Head of caudate nucleus (tissue), 42 donors: ENCODE data around the gene KBTBD4.

ENCODE experiments used
- DNase-seq, 42 donors: peaks; one replicate each; pipeline versions ENCODE4 v3.0.0 to v3.0.0-alpha.2; 2020 to 2021; ENCODE audit warnings: mixed read lengths in 7 of 42
- intact Hi-C: fragments of 100-400 bp; cut with DNase I; formaldehyde crosslinking; loops from one replicate; pipeline ENCODE4 v1.15.0; 2022

Gene KBTBD4

DNA sequence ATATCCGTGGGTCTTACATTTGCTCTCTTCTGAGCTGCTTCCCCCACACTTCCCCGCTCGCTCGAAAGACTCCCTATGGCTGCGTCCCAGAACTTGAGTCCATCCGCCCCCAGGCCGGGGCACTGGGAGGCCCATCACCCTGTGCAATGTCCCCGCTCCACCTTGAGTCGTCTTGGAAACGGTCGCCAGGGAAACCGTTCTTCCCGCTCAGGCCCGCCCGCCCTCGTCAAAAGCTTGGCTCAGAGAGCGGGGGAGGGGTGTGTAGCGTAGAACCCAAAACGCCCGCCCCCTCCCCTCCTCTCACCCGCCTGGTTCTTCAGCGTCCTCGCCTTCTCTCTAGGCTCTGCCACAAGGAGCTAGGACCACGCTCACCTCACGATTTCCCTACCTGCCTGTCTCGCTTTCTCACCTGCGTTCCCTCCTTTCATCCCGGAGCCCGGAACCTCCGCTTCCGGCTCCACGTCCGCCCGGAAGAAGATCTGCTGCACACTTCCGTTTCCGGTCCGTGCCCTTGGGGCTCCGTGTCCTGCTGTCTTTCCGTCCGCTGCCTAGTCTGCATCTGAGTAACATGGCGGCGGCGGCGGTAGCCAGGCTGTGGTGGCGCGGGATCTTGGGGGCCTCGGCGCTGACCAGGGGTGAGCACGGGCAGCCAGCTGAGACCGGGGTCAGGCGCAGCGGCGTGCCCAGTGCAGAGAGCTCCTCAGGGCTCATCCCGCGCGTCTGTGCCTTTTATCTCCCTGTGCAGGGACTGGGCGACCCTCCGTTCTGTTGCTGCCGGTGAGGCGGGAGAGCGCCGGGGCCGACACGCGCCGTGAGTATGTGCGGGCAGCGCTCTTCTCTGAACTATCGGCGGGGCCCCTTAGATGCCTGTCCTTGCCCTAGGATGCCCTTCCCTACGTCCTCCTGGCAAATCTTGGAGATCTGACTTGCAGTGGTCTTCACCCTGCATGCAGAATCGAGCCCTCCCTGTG is at the start of gene KBTBD4, which contains the start of gene NDUFS3:
TSS of gene KBTBD4 (minus strand) at position 447 of the 971 bp plus-strand sequence. CDS start at position 428, 19 bp downstream.
TSS of gene NDUFS3 (plus strand) at position 551 of the 971 bp plus-strand sequence. CDS start at position 569, 18 bp downstream.
- intact Hi-C loops, result loop anchor here (5.0 kb wide), 1 partner anchor 172 kb away; the partner anchor contains the start of gene SLC39A13
- DNase-seq, result peak; percentile 77 to 97 (median 93)

DNA sequence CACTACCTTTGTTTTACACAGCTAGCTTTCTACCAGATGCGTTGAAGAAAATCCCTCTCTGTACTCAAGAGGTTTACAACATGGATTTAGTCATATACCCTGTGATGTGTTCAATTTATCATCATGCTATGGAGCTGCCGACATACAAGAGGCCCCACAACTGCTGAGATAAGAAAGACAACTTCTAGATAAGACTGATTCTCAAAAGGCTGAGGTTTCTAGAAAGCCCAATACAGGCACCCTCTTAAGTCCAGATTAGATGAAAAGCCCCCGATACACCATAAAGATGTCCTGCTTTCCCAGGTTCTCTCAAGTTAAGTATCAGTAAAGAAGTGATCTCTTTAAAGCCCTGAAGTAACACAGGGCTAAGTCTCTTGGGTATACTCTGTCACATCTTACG is 49.3 kb upstream of the KBTBD4 start:
- intact Hi-C loops, result no loop called here
- no peak for DNase-seq

DNA sequence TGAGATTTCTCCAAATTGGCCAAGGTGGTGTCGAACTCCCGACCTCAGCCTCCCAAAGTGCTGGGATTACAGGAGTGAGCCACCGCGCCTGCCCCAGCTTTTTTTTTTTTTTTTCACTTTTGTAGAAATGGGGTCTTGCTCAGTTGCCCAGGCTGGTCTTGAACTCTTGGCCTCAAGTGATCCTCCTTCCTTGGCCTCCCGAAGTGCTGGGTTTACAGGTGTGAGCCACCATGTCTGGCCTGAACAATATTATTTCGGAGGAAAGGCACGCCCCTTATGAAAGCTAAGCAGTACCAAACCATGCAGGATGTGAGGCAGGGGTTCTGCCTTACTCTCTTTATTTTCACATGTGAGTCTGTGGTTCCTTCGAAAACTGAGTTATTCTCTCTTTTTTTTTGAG is 47.5 kb upstream of the KBTBD4 start:
- no peak for DNase-seq
- intact Hi-C loops, result no loop called here

DNA sequence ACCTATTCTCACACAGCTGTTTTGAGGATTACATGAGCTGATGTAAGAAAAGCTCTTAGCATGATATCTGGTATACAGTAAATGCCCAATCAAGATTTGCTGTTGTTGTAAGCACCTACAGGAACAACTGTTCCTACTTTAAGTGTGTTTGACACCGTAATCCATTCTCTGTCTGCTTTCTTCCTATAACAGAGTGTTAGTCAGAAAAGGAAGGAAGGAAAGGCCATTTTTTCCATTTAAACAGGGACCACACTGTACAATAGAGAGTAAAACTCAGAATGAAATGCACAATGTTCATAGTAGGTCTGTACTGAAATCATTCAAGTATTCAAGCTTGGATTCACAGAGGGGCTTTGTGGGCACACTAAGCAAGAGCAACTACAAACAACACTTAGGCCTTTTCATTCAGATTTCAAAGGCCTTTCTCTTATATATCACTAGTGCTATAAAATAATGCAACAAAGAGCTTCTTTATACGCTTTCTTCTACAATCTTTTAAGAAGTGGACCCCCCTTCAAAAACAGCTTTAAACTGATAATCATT is 42.1 kb upstream of the KBTBD4 start:
- DNase-seq, result no peak
- intact Hi-C loops, result no loop called here

DNA sequence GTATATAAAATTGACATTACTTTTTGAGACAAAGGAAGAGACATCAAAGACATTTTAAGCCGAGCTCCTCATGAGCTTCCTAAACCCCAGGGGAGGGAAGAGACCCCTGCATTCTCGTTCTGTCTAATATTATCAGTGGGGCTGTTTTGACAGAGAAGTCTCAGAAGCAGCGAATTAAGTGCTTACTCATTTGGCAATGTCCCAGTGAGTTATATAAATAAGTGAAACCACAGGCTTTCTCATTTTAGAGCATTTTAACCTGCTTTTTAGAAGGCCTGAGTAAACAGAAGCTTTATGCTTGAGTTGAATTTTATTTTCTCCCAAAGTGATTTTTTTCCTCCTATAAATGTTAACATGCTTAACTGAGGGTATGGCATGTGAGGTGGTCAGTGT is 38.6 kb upstream of the KBTBD4 start:
- DNase-seq, result peak in 1 of 42 donors; percentile 1
- intact Hi-C loops, result no loop called here

DNA sequence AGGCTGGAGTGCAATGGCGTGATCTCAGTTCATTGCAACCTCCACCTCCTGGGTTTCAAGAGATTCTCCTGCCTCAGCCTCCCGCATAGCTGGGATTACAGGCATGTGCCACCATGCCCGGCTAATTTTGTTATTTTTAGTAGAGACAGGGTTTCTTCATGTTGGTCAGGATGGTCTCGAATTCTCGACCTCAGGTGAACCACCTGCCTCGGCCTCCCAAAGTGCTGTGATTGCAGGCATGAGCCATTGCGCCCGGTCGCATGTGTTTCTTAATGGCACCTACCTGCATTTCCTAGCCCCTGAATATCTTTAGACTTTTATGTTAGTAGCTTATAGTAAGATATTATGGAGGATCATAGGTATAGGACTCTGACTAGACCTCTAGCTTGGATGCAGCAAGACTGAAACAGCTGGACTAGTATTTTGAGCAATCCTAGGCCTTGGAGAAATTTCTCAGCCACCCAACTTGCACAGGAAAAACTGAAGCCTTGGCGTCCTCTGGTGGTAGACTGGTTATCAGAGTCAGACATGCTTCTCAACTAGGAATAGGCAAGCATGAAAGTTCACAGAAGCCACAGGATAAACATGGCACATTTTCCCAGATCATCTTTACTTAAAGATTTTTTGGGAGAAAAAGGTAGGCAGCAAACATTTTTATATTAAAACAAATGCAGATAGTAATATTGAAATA is 38.1 kb upstream of the KBTBD4 start:
- DNase-seq, result peak in 36 of 42 donors; percentile 46 to 89 (median 73)
- intact Hi-C loops, result no loop called here

DNA sequence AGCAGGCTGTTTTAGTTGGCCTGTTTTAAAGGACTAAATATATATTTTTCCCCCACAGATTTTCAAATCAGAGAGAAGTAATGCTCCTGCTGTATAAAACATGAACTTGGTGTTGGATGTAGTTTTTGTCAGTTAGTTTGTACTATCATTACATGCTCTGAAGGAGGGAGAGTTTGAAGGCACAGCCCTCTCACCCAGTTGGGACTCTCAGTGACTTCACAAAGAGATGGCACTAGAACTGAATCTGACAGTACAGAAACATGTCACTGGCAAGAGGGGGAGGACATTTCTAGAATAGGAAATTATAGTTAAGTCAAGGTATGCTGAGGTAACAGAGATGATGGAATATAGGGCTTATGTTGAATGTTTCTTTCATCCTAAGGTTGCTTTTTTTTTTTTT is 36.5 kb upstream of the KBTBD4 start:
- DNase-seq, result peak in 19 of 42 donors; percentile 9 to 87 (median 61)
- intact Hi-C loops, result no loop called here

DNA sequence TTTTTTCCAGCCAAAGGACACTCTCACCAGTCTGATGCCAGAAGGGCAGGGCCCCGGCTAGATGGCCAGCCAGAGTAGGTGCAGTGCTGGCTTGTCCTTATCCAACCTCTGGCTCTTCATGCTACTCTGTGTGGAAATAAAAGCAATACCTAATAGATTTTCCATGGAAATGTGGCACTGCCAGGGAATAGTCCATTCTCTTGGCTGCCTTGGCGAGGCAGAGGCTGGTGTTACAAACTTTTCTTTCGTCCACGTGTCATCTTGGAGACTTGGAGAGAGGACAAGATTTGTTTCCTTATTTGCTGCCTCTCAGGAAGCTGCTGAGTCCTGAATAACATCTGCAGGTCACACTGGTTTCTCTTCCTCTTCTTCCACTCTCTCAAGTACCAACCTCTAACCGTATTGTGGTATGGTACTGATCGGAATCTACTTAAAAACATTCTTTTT is 32.6 kb upstream of the KBTBD4 start:
- peak in 5 of 42 donors; percentile 17 to 51 (median 48) for DNase-seq
- intact Hi-C loops, result no loop called here

DNA sequence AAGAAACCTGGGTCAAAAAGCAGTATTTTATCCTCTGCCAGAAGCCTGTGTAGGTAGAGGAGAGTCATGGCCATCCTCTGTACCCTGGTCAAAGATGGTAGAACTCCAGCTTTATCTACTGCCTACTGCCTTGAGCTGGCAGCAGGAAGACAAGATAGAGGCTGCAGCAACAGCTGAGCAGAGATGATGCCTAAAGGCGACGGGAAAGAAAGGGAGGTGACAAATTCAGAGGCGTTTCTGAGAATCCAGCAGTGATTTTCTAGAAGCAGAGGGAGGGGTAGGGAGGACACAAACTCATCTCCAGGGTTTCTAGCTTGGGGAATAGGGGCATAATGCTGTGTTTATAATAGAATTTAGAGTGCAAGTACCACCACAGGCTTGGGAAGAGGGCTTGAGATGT is 30.9 kb upstream of the KBTBD4 start:
- intact Hi-C loops, result no loop called here
- peak in 12 of 42 donors; percentile 11 to 79 (median 53) for DNase-seq

DNA sequence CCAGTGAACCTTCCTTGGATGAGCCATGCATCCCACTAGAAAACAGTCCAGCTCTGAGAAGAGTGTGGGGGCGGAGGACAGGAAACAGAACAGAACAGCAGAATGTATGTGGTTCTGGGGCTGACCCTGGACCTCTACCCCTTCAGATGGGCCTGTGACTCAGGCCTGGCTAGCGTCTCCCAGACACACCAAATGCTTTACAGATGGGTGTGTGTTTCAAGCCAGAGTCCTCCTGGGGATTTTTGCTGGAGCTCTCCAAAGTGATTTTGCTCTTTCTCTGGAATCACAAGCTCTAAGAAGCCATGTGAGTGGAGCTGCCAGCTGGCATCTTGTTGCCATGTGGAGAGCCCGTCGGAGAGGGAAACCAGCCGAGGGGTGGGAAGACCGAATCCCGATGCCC is 28.6 kb upstream of the KBTBD4 start:
- intact Hi-C loops, result no loop called here
- peak in 6 of 42 donors; percentile 16 to 41 (median 30) for DNase-seq

DNA sequence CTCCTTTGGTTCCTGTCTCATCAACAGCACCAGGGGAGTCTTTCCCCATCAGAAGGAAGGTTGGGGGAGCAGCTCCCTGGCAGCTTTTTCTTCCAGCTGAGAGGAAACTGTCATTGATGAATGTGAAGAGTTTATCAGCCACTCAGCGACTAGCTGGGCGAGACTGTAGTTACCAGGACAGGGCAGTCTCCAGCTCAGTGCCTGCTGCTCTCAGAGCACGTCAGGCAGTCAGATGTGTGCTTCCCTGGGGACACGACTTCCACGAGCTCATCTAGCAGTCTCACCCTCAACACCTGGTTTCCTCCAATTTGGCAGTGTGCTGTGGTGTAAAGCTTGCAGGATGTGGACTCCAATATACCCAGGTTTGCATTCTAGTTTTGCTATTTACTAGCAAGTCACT is 28.0 kb upstream of the KBTBD4 start:
- peak in 6 of 42 donors; percentile 6 to 39 (median 25) for DNase-seq
- intact Hi-C loops, result no loop called here

DNA sequence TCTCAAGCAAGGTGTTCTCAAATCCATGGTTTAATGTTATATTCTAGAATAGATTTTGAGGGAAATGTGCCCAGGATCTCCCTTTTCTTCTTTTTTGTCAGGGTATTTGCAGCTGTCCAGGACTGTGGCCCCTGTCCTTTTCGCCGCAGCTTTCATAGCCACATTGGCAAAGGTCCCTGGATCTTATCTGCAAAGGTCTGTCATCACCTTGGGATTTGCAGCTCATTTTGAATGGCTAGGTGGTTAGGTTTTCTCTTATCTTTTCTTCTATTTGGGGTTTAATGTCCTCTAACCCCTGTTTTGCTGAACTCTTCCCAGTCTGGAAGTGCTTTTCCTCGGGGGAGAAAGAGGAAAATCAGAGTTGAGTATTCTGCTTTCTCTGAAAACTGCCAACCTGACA is 27.2 kb upstream of the KBTBD4 start:
- intact Hi-C loops, result no loop called here
- peak in 4 of 42 donors; percentile 2 to 16 (median 14) for DNase-seq

DNA sequence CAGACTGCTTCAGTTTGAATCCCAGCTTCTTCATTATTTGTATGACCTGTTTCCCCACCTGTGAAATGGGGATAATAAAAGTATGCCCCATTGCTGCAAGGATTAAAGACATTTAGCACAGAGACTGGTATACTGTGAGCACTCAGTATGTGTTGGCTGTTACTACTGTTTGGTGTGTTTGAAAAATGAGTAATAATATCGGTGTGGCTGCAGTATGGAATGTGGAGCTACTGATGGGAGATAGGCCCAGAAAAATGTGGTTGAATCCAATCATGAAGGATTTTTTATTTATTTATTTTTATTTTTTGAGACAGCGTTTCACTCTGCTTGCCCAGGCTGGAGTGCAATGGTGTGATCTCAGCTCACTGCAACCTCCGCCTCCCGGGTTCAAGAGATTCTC is 24.5 kb upstream of the KBTBD4 start:
- intact Hi-C loops, result no loop called here

DNA sequence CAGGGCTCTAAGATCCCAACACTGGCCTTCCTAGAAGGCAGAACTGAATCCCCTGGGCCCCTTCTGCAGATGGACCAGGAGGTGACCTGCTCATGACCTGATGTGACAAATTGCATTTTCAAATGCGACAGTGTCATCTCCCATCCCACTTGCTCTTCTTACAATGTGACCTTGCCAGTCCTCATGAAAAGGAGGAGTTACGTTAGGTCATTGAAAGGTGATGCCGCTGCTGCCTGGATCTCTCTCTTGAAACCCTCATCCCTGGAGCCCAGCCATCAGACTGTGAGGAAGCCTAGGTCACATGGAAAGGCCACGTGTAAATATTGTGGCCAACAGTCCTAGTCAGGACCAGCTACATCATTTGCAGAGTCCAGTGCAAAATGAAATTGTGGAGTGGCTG is 21.1 kb upstream of the KBTBD4 start:
- DNase-seq, result peak in 3 of 42 donors; percentile 36 to 55 (median 53)
- intact Hi-C loops, result no loop called here

More for the DNA sequence above, 24.5 kb upstream of the KBTBD4 start:
- no peak for DNase-seq

DNA sequence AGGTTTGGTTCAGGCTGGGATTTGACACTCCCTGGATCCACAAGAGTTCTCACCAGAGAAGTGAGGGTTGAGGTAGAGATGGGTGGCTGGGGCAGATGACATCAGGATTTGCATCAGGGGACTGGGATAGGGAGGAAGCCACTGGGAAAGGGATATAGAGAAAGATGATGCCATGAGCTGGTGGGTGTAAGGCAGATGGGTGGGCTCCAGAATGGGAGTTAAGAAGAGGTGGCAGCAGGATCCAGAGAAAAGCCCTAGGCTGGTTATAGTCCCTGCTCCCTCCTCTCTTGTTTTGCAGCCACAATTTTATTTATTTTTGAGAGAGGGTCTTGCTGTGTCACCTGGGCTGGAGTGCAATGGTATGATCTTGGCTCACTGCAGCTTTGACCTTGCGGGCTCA is 17.2 kb upstream of the KBTBD4 start:
- intact Hi-C loops, result no loop called here
- no peak for DNase-seq

DNA sequence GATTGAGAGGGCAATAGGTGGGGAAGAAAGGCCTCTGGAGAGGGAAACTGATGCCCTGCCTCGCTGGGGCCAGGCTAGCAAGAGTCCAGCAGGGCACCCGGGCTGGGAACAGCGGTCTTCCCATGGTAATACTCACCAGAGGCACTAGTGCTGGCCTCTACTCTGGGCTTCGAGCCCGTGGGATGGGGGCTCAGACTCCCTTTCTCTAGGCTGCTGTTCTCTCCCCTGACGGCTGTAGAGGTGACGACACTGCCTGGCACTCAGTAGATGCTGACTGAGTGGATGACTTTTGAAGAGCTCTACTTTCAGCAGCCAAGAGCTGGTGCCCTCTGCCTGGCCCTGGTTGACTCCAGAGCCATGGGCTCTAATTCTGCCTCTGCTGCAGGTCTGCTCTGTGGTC is 16.3 kb upstream of the KBTBD4 start:
- intact Hi-C loops, result no loop called here
- peak in 12 of 42 donors; percentile 24 to 79 (median 55) for DNase-seq

DNA sequence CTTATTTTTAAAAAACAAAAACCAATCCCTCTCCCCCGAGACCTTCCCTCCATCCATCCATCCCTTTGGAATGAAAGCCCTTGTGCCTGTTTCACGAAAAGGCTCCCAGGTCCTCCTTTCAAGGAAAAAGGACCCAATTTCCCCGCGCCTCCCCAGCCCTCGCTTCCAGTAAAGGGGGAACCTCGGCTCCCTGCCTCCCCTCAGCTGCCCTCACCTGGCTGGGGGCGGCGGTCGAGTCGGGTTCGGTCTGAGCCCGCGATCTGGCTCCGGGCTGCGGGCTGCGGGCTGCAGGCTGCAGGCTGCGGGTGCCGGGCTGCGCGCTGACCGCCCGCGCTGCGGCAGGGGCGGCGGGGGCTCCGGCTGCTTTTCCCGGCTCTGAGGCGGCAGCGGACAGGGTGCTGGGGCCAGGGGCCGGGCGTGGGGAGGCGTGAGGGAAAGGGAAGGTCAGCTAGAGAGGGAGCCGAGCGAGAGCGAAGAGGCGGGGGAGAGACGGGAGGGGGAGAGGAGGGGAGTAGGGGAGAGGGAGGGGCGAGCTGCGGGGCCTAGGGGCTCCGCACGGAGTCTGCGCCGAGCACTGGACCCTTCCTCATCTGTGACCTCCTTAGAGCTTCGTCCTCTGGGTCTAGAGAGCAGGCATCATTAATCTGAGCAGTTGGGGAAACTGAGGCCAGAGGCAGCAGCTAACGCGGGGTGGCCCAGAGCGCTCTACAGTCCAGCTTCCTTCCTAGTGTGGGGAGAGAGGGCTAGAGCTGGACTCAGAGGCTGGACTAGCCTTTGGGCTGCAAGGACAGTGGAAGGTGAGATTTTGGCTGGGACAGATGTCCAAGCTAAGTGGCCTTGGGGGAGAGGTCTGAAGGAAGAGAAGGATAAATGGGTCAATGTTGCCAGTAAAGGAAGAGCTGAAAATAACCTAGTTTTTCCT is 15.4 kb upstream of the KBTBD4 start, which contains the start of gene C1QTNF4:
TSS of gene C1QTNF4 (minus strand) at position 478 of the 922 bp plus-strand sequence. CDS start 3,601 bp downstream, outside the sequence.
- DNase-seq, result peak in 1 of 42 donors; percentile 27
- intact Hi-C loops, result no loop called here

DNA sequence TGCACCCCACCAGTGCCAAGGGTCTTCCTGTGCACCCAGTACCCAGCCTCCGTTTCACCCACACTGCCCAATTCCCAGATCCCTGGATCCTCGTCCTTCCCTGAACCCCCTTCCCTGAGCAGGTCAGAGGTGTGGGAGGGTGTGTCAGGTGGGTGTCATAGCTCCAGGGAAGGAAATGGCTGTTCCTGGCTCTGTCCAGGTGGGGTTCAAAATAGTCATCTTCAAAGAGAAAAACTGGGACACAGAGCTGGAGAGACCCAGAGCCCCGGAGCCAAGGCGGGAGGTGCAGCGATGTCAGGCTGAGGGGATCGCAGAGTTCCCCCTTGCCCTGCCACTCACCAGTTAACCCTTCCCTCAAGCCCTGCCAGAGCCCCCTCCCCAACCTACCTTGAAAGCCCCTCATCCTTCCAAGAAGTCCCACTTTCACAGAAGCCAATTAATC is 14.7 kb upstream of the KBTBD4 start:
- intact Hi-C loops, result no loop called here
- DNase-seq, result peak in 2 of 42 donors; percentile 24 to 39
